Gastroesophageal sphincter (tissue), 3 donors: Measurements from ENCODE around the gene CEACAM20.

Experiments
- CTCF ChIP-seq, 4 experiments: fragments of 200-600 bp in 2 of 4; fragments of 450-650 bp in 2 of 4; sonication (generic) in 1 of 4; IDR thresholded peaks; one replicate each; pipeline ENCODE4 v1.5.1; 2017 to 2019; ENCODE audit warnings: antibody characterized with exemption in 4 of 4, mild to moderate bottlenecking in 2 of 4, moderate library complexity in 2 of 4
- POLR2A ChIP-seq, 2 donors: fragments of 450-650 bp; IDR thresholded peaks; one replicate each; pipeline ENCODE4 v1.6.1; 2017; ENCODE audit warnings: antibody characterized with exemption in 2 of 2, mild to moderate bottlenecking in 2 of 2, moderate library complexity in 1 of 2

GRCh38 chr19:44498988-44499387, 30.5 kb downstream of the CEACAM20 start:
- TF ChIP-seq CTCF (IDR thresholded peaks at IDR 0.05) (no peak), POLR2A (IDR thresholded peaks at IDR 0.05) (no peak)
